ENCODE data around the gene CCDC185. TPM values are rescaled to one million over a fixed set of nuclear protein-coding genes. Genes with fewer than 3 reads are reported as not detected.

The CCDC185 gene
- total and polyA plus RNA-seq, 10 of the 15 experiments (the other 5 are each of a cell fraction or from before 2014, with no cell fraction given) = not detected

DNA sequence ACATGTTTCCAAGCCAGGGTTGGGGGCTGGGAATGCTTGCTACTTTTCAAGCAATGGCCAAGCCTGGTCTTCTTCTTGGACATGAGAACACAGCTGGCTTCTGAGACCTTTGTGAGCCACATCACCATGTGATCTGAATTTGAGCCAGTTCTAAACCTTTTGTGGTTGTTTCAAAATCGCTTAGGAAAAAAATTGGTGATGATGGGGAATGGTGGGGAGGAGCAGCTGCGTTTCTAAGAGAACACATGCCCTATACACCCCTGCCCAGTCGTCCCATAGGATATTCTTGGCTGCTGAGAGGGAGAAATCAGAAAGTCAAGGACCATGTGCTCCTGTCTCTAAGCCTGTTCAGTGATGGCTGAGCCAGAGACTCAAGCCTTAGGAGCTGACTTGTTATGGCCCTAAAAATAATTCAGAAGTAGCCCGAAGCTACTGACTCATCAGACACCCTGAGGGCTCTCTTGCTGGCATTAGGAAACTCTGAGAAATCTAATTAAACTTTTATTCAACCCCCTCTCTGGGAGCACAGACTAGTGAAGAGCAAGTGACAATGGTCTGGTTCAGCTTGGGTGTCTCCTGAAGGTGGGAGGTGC, 30.5 kb downstream of the CCDC185 start:
- ChIA-PET POLR2A (no interaction called here), CTCF (interaction anchor here (1.1 kb wide), 1 partner anchor 9 kb away, joined by 3 read pairs; no protein-coding TSS in a partner anchor), SMC1A (ENCODE audit: uncharacterized antibody, unreplicated experiment) (interaction anchor here (1.0 to 2.0 kb wide), 2 partner anchors 42 to 169 kb away, joined by 3 to 5 read pairs; no protein-coding TSS in a partner anchor), RAD21 (ENCODE audit: unreplicated experiment) (no interaction called here)
- H3K9me3 ChIP-seq (replicated peaks; ENCODE audit: control insufficient read depth, insufficient read depth, low read length) = no peaks in the 10 kb centered on the region
- WGBS (ENCODE audit: insufficient coverage, insufficient replicate concordance, low lambda C conversion rate, missing lambda C conversion rate) = 0% methylated on average over 4 of the region's 4 CpGs
- no peaks in the 10 kb centered on the region for H3K79me2 ChIP-seq (ENCODE audit: control insufficient read depth, insufficient read depth, low read length)
- FAIRE-seq = no peak
- no peaks in the 10 kb centered on the region for H4K20me1 ChIP-seq (ENCODE audit: control insufficient read depth, insufficient read depth)
- H3K4me1 ChIP-seq (ENCODE audit: control insufficient read depth, insufficient read depth, low read length) = no peaks in the 10 kb centered on the region
- no TSS peak for BruUV-seq (replicated peaks)
- no peak overlapping the region for H3K9ac ChIP-seq (ENCODE audit: control insufficient read depth, insufficient read depth, low read length)
- in situ Hi-C loops (cut with MboI) (no loop called here), intact Hi-C loops (cut with micrococcal nuclease; ENCODE audit: unreplicated experiment) (no loop called here)
- no peaks in the 10 kb centered on the region for H3K27me3 ChIP-seq (replicated peaks in 1 of 2; ENCODE audit: control insufficient read depth in 2 of 2, insufficient read depth in 2 of 2, low read length in 1 of 2)
- no peaks in the 10 kb centered on the region for H3K36me3 ChIP-seq (ENCODE audit: control insufficient read depth in 2 of 2, insufficient read depth in 2 of 2, low read length in 1 of 2)
- no peak for DNase-seq (ENCODE audit: low read depth, low spot score)
- no peak overlapping the region for H3K27ac ChIP-seq (ENCODE audit: control insufficient read depth, insufficient read depth)
- ATAC-seq = no peak
- H3K4me2 ChIP-seq (ENCODE audit: control insufficient read depth, insufficient read depth) = no peak overlapping the region
- H3K4me3 ChIP-seq = no peak overlapping the region
- TF ChIP-seq SUZ12 (IDR thresholded peaks at IDR 0.05; ENCODE audit: unreplicated experiment) (no peak), ZSCAN29 (IDR thresholded peaks at IDR 0.05) (no peak), WRNIP1 (IDR thresholded peaks at IDR 0.05; ENCODE audit: borderline replicate concordance, low read depth, low read length) (no peak), CREB1 (IDR thresholded peaks at IDR 0.05; ENCODE audit: low read depth) (no peak)
- H2AFZ ChIP-seq (ENCODE audit: control insufficient read depth, low read depth, low read length) = no peak overlapping the region

DNA sequence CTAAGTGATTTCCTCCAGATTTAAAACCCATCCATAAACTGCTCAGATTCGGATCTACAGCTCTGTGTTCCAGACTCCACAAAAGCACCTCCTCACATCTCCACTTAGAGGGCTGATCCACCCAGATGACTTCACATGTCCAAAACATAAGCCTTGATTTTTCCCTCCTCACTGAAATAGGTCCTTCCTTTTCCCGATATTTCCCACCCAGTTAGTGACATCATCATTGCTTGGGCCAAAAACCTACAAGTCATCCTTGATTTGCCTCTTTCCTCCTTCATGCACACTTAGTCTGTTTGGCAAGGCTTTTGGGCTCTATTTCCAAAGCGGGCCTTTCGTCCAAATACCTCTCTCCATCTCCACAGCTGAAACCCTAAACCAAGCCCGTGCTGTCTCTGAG, 32.3 kb downstream of the CCDC185 start:
- no peaks in the 10 kb centered on the region for H3K79me2 ChIP-seq (ENCODE audit: control insufficient read depth, insufficient read depth, low read length)
- no peaks in the 10 kb centered on the region; a peak in 1 of 4 replicates for H3K36me3 ChIP-seq (ENCODE audit: control insufficient read depth in 2 of 2, insufficient read depth in 2 of 2, low read length in 1 of 2)
- in situ Hi-C loops (cut with MboI) (no loop called here), intact Hi-C loops (cut with micrococcal nuclease; ENCODE audit: unreplicated experiment) (no loop called here)
- DNase-seq (ENCODE audit: low read depth, low spot score) (no peak), FAIRE-seq (no peak), ATAC-seq (no peak)
- no peak overlapping the region for H3K9ac ChIP-seq (ENCODE audit: control insufficient read depth, insufficient read depth, low read length)
- ChIA-PET CTCF (interaction anchor here (1.9 kb wide), 1 partner anchor 292 kb away, joined by 5 read pairs; no protein-coding TSS in a partner anchor), POLR2A (no interaction called here), SMC1A (ENCODE audit: uncharacterized antibody, unreplicated experiment) (interaction anchor here (2.0 kb wide), 1 partner anchor 171 kb away, joined by 5 read pairs; no protein-coding TSS in a partner anchor), RAD21 (ENCODE audit: unreplicated experiment) (no interaction called here)
- no peaks in the 10 kb centered on the region for H3K4me1 ChIP-seq (ENCODE audit: control insufficient read depth, insufficient read depth, low read length)
- no peaks in the 10 kb centered on the region for H4K20me1 ChIP-seq (ENCODE audit: control insufficient read depth, insufficient read depth)
- H3K4me3 ChIP-seq = no peak overlapping the region
- no TSS peak for BruUV-seq (replicated peaks)
- no peak overlapping the region for H3K27ac ChIP-seq (ENCODE audit: control insufficient read depth, insufficient read depth)
- 13% methylated on average over 5 of the region's 5 CpGs for WGBS (ENCODE audit: insufficient coverage, insufficient replicate concordance, low lambda C conversion rate, missing lambda C conversion rate)
- no peaks in the 10 kb centered on the region for H3K9me3 ChIP-seq (replicated peaks; ENCODE audit: control insufficient read depth, insufficient read depth, low read length)
- H3K27me3 ChIP-seq (replicated peaks in 1 of 2; ENCODE audit: control insufficient read depth in 2 of 2, insufficient read depth in 2 of 2, low read length in 1 of 2) = no peaks in the 10 kb centered on the region; a peak in 1 of 4 replicates
- H2AFZ ChIP-seq (ENCODE audit: control insufficient read depth, low read depth, low read length) = no peak overlapping the region
- no peak overlapping the region for H3K4me2 ChIP-seq (ENCODE audit: control insufficient read depth, insufficient read depth)
- TF ChIP-seq HDAC6 (IDR thresholded peaks at IDR 0.05; ENCODE audit: unreplicated experiment) = no peak
- TF ChIP-seq CREB1 (IDR thresholded peaks at IDR 0.05; ENCODE audit: low read depth) = no peak
- no peak for TF ChIP-seq ZNF687 (IDR thresholded peaks at IDR 0.05)
- no peak for TF ChIP-seq MYB (IDR thresholded peaks at IDR 0.05; ENCODE audit: borderline replicate concordance, low read depth, low read length)
- TF ChIP-seq KAT2A (conservative IDR thresholded peaks at IDR 0.05; ENCODE audit: control insufficient read depth, low read depth, low read length) = no peak
- TF ChIP-seq ZNF217 (IDR thresholded peaks at IDR 0.05) = no peak
- no peak for TF ChIP-seq ZNF274 (IDR thresholded peaks at IDR 0.05; ENCODE audit: insufficient read depth, insufficient read length)
- TF ChIP-seq GABPA (IDR thresholded peaks at IDR 0.05; ENCODE audit: low read depth) = no peak
- no peak for TF ChIP-seq SRF (IDR thresholded peaks at IDR 0.05; ENCODE audit: low read depth in 2 of 2, low read length in 2 of 2)
- TF ChIP-seq EED (IDR thresholded peaks at IDR 0.05; ENCODE audit: low read depth) = no peak
- TF ChIP-seq RBBP5 (conservative IDR thresholded peaks at IDR 0.05) = no peak
- TF ChIP-seq NFYB (IDR thresholded peaks at IDR 0.05; ENCODE audit: insufficient read depth, low read depth, low read length) = no peak
